A549 (cell line): ENCODE data around the gene ALDH2.

ENCODE experiments used
- CEBPB ChIP-seq, 2 experiments: fragments of >200 bp in 1 of 2; sonication (Bioruptor Twin) in 1 of 2; formaldehyde crosslinking in 1 of 2; IDR thresholded peaks; 2 replicates each; pipeline ENCODE4 v1.6.1; 2012 to 2016
- CTCF ChIP-seq: fragments of >200 bp; sonication (Bioruptor Twin); formaldehyde crosslinking; IDR thresholded peaks from 3 replicates; pipeline ENCODE4 v1.5.1; 2016
- E2F6 ChIP-seq: IDR thresholded peaks from 2 replicates; pipeline ENCODE4 v1.6.1; 2012; ENCODE audit warnings: low read depth, borderline replicate concordance
- KDM1A ChIP-seq: fragments of 200-600 bp; sonication (generic); IDR thresholded peaks from 2 replicates; pipeline ENCODE4 v1.6.1; 2016; ENCODE audit warnings: low read depth, mild to moderate bottlenecking
- RFX5 ChIP-seq: fragments of 450-650 bp; IDR thresholded peaks from 2 replicates; pipeline ENCODE4 v1.7.1; 2014; ENCODE audit warnings: antibody characterized with exemption, mild to moderate bottlenecking, moderate library complexity

DNA sequence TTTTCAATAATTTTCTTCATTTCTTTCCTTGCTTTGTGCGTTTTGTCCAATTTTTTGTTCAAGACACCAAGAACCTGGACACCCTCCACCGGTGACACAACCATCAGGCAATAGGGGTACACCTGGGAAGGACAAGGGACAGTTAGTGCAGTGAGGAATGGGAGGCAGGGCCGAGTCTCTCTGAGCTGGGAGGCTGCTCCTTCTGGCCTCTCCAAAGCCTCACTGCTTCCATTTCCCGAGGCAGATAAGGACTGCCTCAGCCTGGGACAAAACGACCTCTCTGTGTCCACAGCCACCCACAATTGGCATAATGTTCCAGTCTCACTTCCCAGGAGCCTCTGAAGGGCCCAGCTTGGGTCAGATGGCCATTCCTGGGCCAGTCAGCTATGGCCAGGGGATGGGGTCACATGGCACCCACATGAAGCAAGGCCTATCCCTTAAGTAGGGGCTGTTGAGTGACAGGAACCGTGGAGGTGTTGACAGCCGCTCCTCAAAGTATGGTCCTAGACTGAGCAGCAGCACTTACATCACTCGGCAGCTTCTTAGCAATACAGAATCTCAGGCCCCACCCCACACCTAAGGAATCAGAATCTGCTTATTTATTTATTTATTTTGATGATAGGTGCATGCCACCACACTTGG is 61.7 kb downstream of the ALDH2 start:
- TF ChIP-seq CTCF, result no peak
- no peak for TF ChIP-seq RFX5
- TF ChIP-seq KDM1A, result no peak
- no peak for TF ChIP-seq CEBPB (IDR thresholded peaks at IDR 0.05)
- no peak for TF ChIP-seq E2F6
